Measurements from ENCODE around the gene VGLL1. TPM values are rescaled to one million over a fixed set of nuclear protein-coding genes. Genes with fewer than 3 reads are reported as not detected.

VGLL1 gene
- polyA plus RNA-seq, 1 donor from 2014 or later, result not detected

DNA sequence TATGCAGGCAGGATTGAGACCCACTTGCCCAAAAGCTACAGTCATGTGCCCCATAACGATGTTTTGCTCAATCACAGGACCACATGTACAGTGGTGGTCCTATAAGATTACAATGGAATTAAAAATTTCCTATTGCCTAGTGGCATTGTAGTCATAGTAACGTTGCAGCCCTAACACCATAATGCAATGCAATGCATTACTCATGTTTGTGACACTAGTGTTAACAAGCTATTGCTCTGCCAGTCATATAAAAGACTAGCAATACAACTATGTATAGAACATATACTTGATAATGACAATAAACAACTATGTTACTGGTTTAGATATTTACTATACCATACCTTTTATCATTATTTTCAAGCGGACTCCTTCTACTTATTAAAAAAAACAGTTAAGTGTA, 50.6 kb downstream of the VGLL1 start:
- Histone ChIP-seq H3K9me3 (ENCODE audit: low read length) (no peaks in the 10 kb centered on the region), H2AFZ (ENCODE audit: low read depth, low read length) (no peak overlapping the region), H3K27ac (ENCODE audit: low read length) (no peak overlapping the region), H3K9ac (ENCODE audit: low read length) (no peak overlapping the region), H3F3A (ENCODE audit: insufficient read depth, low read length, poor library complexity, severe bottlenecking) (no peaks in the 10 kb centered on the region), H3K36me3 (ENCODE audit: insufficient read depth, low read length) (no peaks in the 10 kb centered on the region), H4K20me1 (ENCODE audit: insufficient read depth) (no peaks in the 10 kb centered on the region), H3K27me3 (ENCODE audit: insufficient read depth, low read depth, low read length) (no peaks in the 10 kb centered on the region), H3K4me2 (ENCODE audit: low read length) (no peak overlapping the region), H3K4me3 (ENCODE audit: low read length) (no peak overlapping the region), H3K9me2 (ENCODE audit: insufficient read depth, low read length) (no peaks in the 10 kb centered on the region), H3K79me2 (replicated peaks; ENCODE audit: insufficient read depth, low read length) (no peaks in the 10 kb centered on the region)
- TF ChIP-seq MXI1 (conservative IDR thresholded peaks at IDR 0.05; ENCODE audit: poor library complexity, severe bottlenecking), result no peak
- TF ChIP-seq TAF1 (IDR thresholded peaks at IDR 0.05; ENCODE audit: low read depth), result no peak
- no peak for TF ChIP-seq EP300 (conservative IDR thresholded peaks at IDR 0.05; ENCODE audit: poor library complexity, severe bottlenecking)
- no peak for TF ChIP-seq RAD21 (conservative IDR thresholded peaks at IDR 0.05)
- TF ChIP-seq EZH2 (IDR thresholded peaks at IDR 0.05; ENCODE audit: borderline replicate concordance, insufficient read depth, low read length, poor library complexity, severe bottlenecking), result no peak
- TF ChIP-seq, protein P1, sequence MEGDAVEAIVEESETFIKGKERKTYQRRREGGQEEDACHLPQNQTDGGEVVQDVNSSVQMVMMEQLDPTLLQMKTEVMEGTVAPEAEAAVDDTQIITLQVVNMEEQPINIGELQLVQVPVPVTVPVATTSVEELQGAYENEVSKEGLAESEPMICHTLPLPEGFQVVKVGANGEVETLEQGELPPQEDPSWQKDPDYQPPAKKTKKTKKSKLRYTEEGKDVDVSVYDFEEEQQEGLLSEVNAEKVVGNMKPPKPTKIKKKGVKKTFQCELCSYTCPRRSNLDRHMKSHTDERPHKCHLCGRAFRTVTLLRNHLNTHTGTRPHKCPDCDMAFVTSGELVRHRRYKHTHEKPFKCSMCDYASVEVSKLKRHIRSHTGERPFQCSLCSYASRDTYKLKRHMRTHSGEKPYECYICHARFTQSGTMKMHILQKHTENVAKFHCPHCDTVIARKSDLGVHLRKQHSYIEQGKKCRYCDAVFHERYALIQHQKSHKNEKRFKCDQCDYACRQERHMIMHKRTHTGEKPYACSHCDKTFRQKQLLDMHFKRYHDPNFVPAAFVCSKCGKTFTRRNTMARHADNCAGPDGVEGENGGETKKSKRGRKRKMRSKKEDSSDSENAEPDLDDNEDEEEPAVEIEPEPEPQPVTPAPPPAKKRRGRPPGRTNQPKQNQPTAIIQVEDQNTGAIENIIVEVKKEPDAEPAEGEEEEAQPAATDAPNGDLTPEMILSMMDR (IDR thresholded peaks at IDR 0.05; ENCODE audit: poor library complexity, severe bottlenecking), result no peak

DNA sequence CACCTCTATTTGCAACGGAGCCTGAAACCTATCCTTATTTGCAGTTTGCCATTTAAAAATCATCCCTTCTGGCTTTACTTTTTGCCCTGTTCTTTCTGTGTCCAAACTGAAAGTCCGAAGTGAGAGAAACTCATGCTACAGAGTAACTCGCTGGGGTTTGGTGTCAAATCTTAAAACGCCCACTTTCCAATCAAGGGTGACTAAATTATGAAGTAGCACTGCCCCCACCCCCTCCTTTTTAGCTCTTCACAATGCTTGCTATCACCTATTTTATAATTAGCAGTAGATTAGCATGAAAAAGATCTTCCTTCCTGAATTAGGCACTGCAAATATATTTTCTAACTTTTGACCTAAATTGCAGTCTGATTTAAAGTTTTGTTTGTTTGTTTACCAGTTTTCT, 52.5 kb downstream of the VGLL1 start:
- Histone ChIP-seq H3K79me2 (replicated peaks; ENCODE audit: insufficient read depth, low read length) (no peaks in the 10 kb centered on the region), H3K4me3 (ENCODE audit: low read length) (no peak overlapping the region), H4K20me1 (ENCODE audit: insufficient read depth) (no peaks in the 10 kb centered on the region), H3K27me3 (ENCODE audit: insufficient read depth, low read depth, low read length) (no peaks in the 10 kb centered on the region), H2AFZ (ENCODE audit: low read depth, low read length) (no peak overlapping the region), H3K9me3 (ENCODE audit: low read length) (no peaks in the 10 kb centered on the region), H3K4me2 (ENCODE audit: low read length) (no peak overlapping the region), H3K9ac (ENCODE audit: low read length) (no peak overlapping the region), H3K27ac (ENCODE audit: low read length) (no peak overlapping the region), H3F3A (ENCODE audit: insufficient read depth, low read length, poor library complexity, severe bottlenecking) (no peaks in the 10 kb centered on the region), H3K9me2 (ENCODE audit: insufficient read depth, low read length) (no peaks in the 10 kb centered on the region), H3K36me3 (ENCODE audit: insufficient read depth, low read length) (no peaks in the 10 kb centered on the region)
- TF ChIP-seq, protein P1 (IDR thresholded peaks at IDR 0.05; ENCODE audit: poor library complexity, severe bottlenecking), result no peak
- TF ChIP-seq MXI1 (conservative IDR thresholded peaks at IDR 0.05; ENCODE audit: poor library complexity, severe bottlenecking), result no peak

DNA sequence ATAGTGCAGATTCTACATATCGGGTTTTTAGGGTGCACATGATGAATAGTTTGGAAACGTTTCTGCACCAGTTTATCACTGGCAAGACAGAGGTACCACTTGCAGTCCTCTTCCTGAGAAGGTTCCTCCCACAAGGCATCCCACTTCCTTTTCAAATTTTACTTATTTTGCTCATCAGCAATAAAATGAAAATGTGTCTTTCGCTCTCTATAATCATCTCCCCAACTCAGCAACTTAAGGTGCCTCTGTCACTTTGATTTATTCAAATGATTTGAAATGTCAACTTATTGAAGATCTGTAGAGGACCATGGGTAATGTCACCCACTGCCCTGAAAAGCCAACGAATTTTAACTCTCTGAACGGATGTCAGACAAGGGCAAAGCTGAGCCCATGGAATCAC, 53.2 kb downstream of the VGLL1 start:
- no peak overlapping the region for H3K4me2 ChIP-seq (ENCODE audit: low read length)
- H3K4me3 ChIP-seq (ENCODE audit: low read length), result no peak overlapping the region
- H3K79me2 ChIP-seq (replicated peaks; ENCODE audit: insufficient read depth, low read length), result no peaks in the 10 kb centered on the region
- H4K20me1 ChIP-seq (ENCODE audit: insufficient read depth), result no peaks in the 10 kb centered on the region
- H3K36me3 ChIP-seq (ENCODE audit: insufficient read depth, low read length), result no peaks in the 10 kb centered on the region
- H3F3A ChIP-seq (ENCODE audit: insufficient read depth, low read length, poor library complexity, severe bottlenecking), result no peaks in the 10 kb centered on the region
- H3K27me3 ChIP-seq (ENCODE audit: insufficient read depth, low read depth, low read length), result no peaks in the 10 kb centered on the region
- H3K9ac ChIP-seq (ENCODE audit: low read length), result no peak overlapping the region
- no peak overlapping the region for H3K27ac ChIP-seq (ENCODE audit: low read length)
- TF ChIP-seq, protein P1 (IDR thresholded peaks at IDR 0.05; ENCODE audit: poor library complexity, severe bottlenecking), result no peak
- TF ChIP-seq SMC3 (conservative IDR thresholded peaks at IDR 0.05; ENCODE audit: poor library complexity) (no peak), POLR2AphosphoS5 (IDR thresholded peaks at IDR 0.05) (no peak), MXI1 (conservative IDR thresholded peaks at IDR 0.05; ENCODE audit: poor library complexity, severe bottlenecking) (no peak), EP300 (conservative IDR thresholded peaks at IDR 0.05; ENCODE audit: poor library complexity, severe bottlenecking) (no peak), TAF1 (IDR thresholded peaks at IDR 0.05; ENCODE audit: low read depth) (no peak), EZH2 (IDR thresholded peaks at IDR 0.05; ENCODE audit: borderline replicate concordance, insufficient read depth, low read length, poor library complexity, severe bottlenecking) (no peak)
- TF ChIP-seq, protein P2, sequence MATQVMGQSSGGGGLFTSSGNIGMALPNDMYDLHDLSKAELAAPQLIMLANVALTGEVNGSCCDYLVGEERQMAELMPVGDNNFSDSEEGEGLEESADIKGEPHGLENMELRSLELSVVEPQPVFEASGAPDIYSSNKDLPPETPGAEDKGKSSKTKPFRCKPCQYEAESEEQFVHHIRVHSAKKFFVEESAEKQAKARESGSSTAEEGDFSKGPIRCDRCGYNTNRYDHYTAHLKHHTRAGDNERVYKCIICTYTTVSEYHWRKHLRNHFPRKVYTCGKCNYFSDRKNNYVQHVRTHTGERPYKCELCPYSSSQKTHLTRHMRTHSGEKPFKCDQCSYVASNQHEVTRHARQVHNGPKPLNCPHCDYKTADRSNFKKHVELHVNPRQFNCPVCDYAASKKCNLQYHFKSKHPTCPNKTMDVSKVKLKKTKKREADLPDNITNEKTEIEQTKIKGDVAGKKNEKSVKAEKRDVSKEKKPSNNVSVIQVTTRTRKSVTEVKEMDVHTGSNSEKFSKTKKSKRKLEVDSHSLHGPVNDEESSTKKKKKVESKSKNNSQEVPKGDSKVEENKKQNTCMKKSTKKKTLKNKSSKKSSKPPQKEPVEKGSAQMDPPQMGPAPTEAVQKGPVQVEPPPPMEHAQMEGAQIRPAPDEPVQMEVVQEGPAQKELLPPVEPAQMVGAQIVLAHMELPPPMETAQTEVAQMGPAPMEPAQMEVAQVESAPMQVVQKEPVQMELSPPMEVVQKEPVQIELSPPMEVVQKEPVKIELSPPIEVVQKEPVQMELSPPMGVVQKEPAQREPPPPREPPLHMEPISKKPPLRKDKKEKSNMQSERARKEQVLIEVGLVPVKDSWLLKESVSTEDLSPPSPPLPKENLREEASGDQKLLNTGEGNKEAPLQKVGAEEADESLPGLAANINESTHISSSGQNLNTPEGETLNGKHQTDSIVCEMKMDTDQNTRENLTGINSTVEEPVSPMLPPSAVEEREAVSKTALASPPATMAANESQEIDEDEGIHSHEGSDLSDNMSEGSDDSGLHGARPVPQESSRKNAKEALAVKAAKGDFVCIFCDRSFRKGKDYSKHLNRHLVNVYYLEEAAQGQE (IDR thresholded peaks at IDR 0.05; ENCODE audit: borderline replicate concordance), result no peak
- H2AFZ ChIP-seq (ENCODE audit: low read depth, low read length), result no peak overlapping the region
- H3K9me2 ChIP-seq (ENCODE audit: insufficient read depth, low read length), result no peaks in the 10 kb centered on the region
- no peaks in the 10 kb centered on the region for H3K9me3 ChIP-seq (ENCODE audit: low read length)

Data from neural cell (in vitro differentiated cells).